Activated CD8-positive, alpha-beta T cell treated with anti-CD3 and anti-CD28 coated beads, Interleukin-2, amount 10 ng/mL, durations not matched to agents 7 days and 5 days (primary cell): ENCODE measurements around the gene SLIT3. TPM values are rescaled to one million over a fixed set of nuclear protein-coding genes. Genes with fewer than 3 reads are reported as not detected.

ENCODE experiments used
- ATAC-seq: fragments of 150-1000 bp; cut with Tn5 transposase; one replicate; pipeline ENCODE4 v1.10.0; 2021; ENCODE audit warnings: moderate library complexity
- CTCF ChIA-PET: fragments of 350-600 bp; sonication (Branson Sonifier 250); formaldehyde crosslinking; loops from one replicate; lab custom pipeline; 2021; ENCODE audit warnings: antibody characterized with exemption; lab: Charles Lee
- POLR2A ChIA-PET: fragments of 350-600 bp; sonication (Branson Sonifier 250); formaldehyde crosslinking; loops from one replicate; lab custom pipeline; 2021; ENCODE audit warnings: antibody characterized with exemption; lab: Charles Lee
- DNase-seq: peaks from one replicate; pipeline ENCODE4 v3.0.0-alpha.2; 2020
- H3K27ac Mint-ChIP-seq: one replicate; pipeline ENCODE4 v1.8.0; 2021; ENCODE audit warnings: mild to moderate bottlenecking, mixed read lengths
- H3K27me3 Mint-ChIP-seq: one replicate; pipeline ENCODE4 v1.8.0; 2021; ENCODE audit warnings: low read depth, mixed read lengths
- H3K36me3 Mint-ChIP-seq: one replicate; pipeline ENCODE4 v1.8.0; 2021; ENCODE audit warnings: low read depth, mixed read lengths
- H3K4me1 Mint-ChIP-seq: one replicate; pipeline ENCODE4 v1.8.0; 2021; ENCODE audit warnings: low read depth, mixed read lengths
- H3K4me3 Mint-ChIP-seq: one replicate; pipeline ENCODE4 v1.8.0; 2021; ENCODE audit warnings: mild to moderate bottlenecking, mixed read lengths
- H3K9me3 Mint-ChIP-seq: one replicate; pipeline ENCODE4 v1.8.0; 2022; ENCODE audit warnings: mixed read lengths; ENCODE audit not compliant: insufficient read depth
- total RNA-seq, 2 experiments: library from RNA; stranded (reverse); gene quantifications; one replicate each; pipeline ENCODE4 v1.2.3, GENCODE V29; 2021

Gene SLIT3
- total RNA-seq, 2 experiments from 2014 or later: not detected

DNA sequence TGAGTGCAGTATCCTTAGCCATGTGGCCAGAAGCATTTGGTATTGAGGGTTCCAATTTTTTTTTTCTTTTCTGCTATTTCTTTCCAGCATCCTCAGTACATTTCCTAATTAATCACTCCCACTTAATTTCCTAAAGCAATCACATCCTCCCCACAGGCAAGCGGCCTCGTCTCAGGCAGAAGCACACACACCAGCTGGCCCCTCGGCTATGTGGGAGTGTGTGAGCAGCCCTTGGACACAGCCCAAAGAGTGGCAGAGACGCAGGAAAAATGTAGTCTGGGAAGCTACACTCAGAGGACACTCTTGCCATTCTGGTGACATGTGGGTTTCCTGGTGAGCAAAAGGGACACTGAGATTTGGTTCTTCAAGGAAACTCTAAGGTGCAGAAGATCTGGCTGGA lies 20.7 kb downstream of the SLIT3 start:
- no peak for DNase-seq
- POLR2A ChIA-PET: no interaction called here
- ATAC-seq: no peak
- Mint-ChIP-seq H3K36me3 (no peaks in the 10 kb centered on the region), H3K27ac (no peak overlapping the region), H3K27me3 (no peaks in the 10 kb centered on the region), H3K4me1 (no peaks in the 10 kb centered on the region), H3K9me3 (no peaks in the 10 kb centered on the region), H3K4me3 (no peak overlapping the region)
- CTCF ChIA-PET: no interaction called here

DNA sequence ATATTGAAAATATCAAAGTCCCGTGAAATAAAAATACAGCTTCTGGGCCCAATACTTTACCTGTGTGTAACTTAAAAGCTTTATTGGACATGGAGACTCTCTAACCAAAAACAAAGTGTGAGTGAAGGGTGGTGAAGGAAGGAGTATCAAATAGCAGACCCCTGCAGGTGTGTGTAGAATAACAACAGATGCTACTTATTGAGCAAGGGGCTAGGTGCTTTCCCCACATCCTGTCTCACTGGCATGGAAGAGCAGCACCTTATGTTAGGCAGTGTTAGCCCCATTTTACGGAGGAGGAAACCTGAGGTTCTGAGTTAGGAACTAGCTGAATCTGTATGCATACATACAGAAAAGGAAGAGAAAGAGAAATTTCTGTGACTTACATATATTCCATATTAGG lies 21.8 kb downstream of the SLIT3 start:
- Mint-ChIP-seq H3K4me3 (no peak overlapping the region), H3K27ac (no peak overlapping the region), H3K9me3 (no peaks in the 10 kb centered on the region), H3K36me3 (no peaks in the 10 kb centered on the region), H3K4me1 (no peaks in the 10 kb centered on the region), H3K27me3 (no peaks in the 10 kb centered on the region)
- CTCF ChIA-PET: no interaction called here
- ATAC-seq: no peak
- no peak for DNase-seq
- POLR2A ChIA-PET: no interaction called here

DNA sequence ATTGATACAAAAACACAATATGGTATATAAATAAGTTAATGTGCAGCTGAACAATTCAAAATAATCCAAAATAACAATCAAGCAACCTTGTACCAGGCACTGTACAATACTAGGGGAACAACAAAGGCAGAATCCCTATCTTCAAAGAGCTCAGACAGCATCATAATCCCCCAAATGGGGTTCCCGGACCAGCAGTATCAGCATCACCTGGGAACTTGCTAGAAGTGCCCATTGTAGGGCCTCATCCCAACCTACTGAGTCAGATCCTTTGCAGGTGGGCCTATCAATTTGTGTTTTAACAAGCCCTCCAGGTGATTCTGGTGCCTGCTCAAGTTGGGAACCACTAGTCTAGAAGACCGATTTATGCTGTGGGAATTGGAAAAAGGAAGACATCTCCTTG lies 27.1 kb downstream of the SLIT3 start:
- H3K4me3 Mint-ChIP-seq: no peak overlapping the region
- H3K9me3 Mint-ChIP-seq: no peaks in the 10 kb centered on the region
- H3K36me3 Mint-ChIP-seq: no peaks in the 10 kb centered on the region
- no peaks in the 10 kb centered on the region for H3K27me3 Mint-ChIP-seq
- CTCF ChIA-PET: no interaction called here
- no peak overlapping the region for H3K27ac Mint-ChIP-seq
- ATAC-seq (no peak), DNase-seq (no peak)
- no peaks in the 10 kb centered on the region for H3K4me1 Mint-ChIP-seq
- POLR2A ChIA-PET: no interaction called here

DNA sequence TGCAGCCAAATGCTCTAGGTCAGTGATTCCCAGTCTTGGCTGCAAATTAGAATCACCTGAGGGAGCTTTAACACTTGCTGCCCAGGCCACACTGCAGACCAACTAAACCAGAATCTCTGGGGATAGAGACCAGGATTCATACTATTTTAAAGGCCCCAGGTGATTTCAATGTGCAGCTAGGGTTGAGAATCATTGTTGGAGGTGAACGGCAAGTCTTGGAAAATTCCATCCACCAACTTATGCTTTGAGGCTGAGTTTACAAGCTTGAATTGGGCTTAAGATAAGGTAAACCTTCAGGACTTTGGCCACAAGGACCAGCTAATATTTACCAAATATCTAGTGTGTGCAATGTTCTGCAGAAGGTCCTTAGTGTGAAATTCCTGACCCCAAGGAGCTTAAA lies 27.5 kb downstream of the SLIT3 start:
- Mint-ChIP-seq H3K4me3 (no peak overlapping the region), H3K36me3 (no peaks in the 10 kb centered on the region), H3K9me3 (no peaks in the 10 kb centered on the region), H3K4me1 (no peaks in the 10 kb centered on the region), H3K27me3 (no peaks in the 10 kb centered on the region), H3K27ac (no peak overlapping the region)
- POLR2A ChIA-PET: no interaction called here
- ATAC-seq: no peak
- no peak for DNase-seq
- CTCF ChIA-PET: no interaction called here

DNA sequence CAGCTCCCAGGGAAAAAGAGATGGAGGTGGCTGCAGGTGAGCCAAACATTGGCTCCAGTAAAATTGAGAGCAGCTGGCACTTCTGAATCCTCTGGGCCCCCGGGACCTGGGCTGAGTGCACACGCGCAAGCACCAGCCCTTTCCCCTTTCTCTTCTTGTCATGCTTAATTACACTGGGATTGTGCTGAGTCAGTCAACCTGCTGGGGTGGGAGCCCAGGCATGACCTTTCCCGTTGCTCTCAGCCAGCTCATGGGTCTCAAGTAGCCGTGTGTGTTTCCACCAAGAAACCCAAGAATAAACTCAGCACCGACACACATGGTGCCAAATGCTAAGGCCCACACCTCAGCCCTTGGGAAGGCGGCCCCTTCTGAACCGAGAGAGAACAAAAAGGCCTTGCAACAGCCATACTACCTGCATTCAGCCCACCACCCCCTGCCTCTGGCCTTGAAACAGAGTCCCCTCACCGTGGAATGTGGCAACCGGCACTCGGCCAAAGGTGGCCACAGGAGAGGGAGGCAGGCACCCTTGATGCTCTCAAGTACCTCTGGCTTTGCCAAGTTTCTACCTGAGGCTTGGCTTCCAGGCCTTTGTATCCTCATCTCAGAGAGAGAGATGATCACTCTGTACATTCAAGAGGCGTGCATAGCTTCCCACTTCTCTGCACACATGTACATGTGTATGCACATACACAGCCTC lies 28.1 kb downstream of the SLIT3 start:
- Mint-ChIP-seq H3K4me1 (no peaks in the 10 kb centered on the region), H3K27me3 (no peaks in the 10 kb centered on the region), H3K27ac (no peak overlapping the region), H3K9me3 (no peaks in the 10 kb centered on the region), H3K4me3 (no peak overlapping the region), H3K36me3 (no peaks in the 10 kb centered on the region)
- POLR2A ChIA-PET: no interaction called here
- DNase-seq (no peak), ATAC-seq (no peak)
- CTCF ChIA-PET: no interaction called here

DNA sequence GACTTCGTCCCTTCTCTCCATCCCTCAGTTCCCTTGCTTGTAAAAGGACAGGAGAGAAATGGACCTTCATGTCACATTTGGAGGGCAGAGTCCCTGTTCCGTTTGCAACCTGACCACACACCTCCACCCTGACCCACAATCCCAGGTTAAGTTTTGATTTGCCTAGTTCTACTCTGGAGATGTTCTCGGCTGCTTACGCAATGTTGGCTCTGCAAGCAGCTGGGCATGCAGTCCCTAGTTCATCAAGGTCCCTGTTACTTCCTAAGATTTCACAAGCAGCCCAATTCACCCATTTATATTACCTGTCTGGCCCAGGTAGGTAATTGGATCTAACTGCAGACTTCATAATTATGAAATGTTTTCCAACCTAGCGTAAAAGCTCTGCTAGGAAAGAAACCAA lies 28.8 kb downstream of the SLIT3 start:
- ATAC-seq (no peak), DNase-seq (no peak)
- no peaks in the 10 kb centered on the region for H3K4me1 Mint-ChIP-seq
- no peaks in the 10 kb centered on the region for H3K27me3 Mint-ChIP-seq
- no peaks in the 10 kb centered on the region for H3K9me3 Mint-ChIP-seq
- no peaks in the 10 kb centered on the region for H3K36me3 Mint-ChIP-seq
- POLR2A ChIA-PET: no interaction called here
- no peak overlapping the region for H3K27ac Mint-ChIP-seq
- H3K4me3 Mint-ChIP-seq: no peak overlapping the region
- CTCF ChIA-PET: no interaction called here

DNA sequence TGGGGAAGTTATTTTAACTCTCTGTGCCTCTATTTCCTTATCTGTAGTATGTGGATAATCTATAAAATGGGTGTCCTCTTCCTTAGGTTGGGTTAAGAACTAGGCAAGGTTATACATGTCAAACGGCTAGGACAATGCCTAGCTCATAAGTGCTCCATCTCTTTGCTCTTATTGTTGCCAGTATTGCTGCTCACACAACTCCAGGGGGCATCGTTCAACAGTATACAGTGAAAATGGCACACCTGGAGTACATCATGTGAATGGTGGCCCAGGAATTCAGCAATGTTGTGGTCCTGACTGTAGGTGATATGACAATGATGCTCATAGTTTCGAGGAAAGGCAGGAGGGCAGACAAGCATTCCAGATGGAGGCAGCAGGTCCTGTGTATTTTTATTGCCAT lies 30.1 kb downstream of the SLIT3 start:
- no peak for ATAC-seq
- CTCF ChIA-PET: interaction anchor here (1.3 kb wide), 1 partner anchor 31 kb away, joined by 3 read pairs; no protein-coding TSS in a partner anchor
- H3K36me3 Mint-ChIP-seq: no peaks in the 10 kb centered on the region
- no peaks in the 10 kb centered on the region for H3K4me1 Mint-ChIP-seq
- H3K27me3 Mint-ChIP-seq: no peaks in the 10 kb centered on the region
- POLR2A ChIA-PET: no interaction called here
- H3K9me3 Mint-ChIP-seq: no peaks in the 10 kb centered on the region
- no peak for DNase-seq
- H3K4me3 Mint-ChIP-seq: no peak overlapping the region
- H3K27ac Mint-ChIP-seq: no peak overlapping the region

DNA sequence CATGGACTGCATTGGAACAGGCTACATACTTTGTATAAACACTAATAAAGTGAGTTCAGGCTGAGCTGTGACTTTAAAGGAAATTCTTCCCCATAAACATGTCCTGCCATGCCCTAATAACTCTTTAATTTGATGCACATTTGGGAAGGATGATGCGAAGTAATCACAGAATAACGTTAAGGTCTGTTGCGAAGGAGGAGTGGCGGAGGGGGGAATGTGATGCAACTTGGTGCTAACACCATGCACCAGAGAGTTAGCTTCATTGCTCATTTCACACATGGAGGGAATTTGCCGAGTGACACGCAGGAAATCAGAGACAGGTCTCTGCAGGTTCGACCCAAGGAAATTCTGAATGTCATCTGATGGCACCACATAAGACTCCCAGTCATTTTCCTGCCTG lies 32.9 kb downstream of the SLIT3 start:
- Mint-ChIP-seq H3K27ac (no peak overlapping the region), H3K9me3 (no peaks in the 10 kb centered on the region), H3K36me3 (no peaks in the 10 kb centered on the region), H3K4me3 (no peak overlapping the region), H3K27me3 (no peaks in the 10 kb centered on the region), H3K4me1 (no peaks in the 10 kb centered on the region)
- POLR2A ChIA-PET: no interaction called here
- ATAC-seq (no peak), DNase-seq (no peak)
- CTCF ChIA-PET: no interaction called here

DNA sequence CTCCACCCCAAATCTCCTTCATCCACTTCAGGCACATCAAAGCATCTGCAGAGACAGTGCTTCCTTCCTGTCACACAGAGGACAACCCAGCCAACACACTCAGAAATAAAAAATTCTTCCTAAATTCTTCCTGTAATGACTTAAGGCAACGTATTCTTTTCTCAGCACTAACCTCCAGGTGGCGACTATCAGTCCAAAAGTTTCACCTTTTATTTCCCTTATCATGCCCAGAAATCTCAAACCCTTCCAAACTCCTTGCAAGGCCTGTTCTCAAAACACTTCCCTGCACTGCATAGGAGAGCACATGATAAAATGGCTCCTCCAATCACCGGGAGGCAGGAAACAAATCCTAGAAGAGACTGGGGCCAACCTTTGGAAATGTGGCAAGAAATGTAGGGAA lies 35.1 kb downstream of the SLIT3 start:
- Mint-ChIP-seq H3K27me3 (no peaks in the 10 kb centered on the region), H3K4me1 (no peaks in the 10 kb centered on the region), H3K36me3 (no peaks in the 10 kb centered on the region), H3K4me3 (no peak overlapping the region), H3K27ac (no peak overlapping the region), H3K9me3 (no peaks in the 10 kb centered on the region)
- ChIA-PET CTCF (no interaction called here), POLR2A (no interaction called here)
- ATAC-seq (no peak), DNase-seq (no peak)

DNA sequence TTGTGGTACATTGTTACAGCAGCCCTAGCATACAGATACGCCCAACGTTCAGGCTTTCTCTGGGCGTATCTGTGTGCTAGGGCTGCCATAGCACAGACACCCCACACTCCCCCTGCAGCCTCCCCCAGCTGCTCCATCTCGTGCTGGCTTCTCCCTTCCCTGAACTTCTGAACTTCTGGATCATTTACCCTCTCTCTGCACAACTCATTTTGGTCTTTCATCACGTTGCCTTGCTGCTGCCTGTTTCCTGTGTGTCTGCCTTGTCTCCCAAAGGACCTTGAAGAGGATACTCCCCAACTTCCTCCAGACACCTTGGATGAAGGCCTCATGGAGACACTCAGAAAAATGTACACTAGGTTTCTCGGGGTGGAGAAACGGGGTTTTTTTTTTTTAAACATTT lies 37.3 kb downstream of the SLIT3 start:
- Mint-ChIP-seq H3K4me3 (no peak overlapping the region), H3K27ac (no peak overlapping the region), H3K27me3 (no peaks in the 10 kb centered on the region), H3K9me3 (no peaks in the 10 kb centered on the region), H3K4me1 (no peaks in the 10 kb centered on the region), H3K36me3 (no peaks in the 10 kb centered on the region)
- ChIA-PET POLR2A (no interaction called here), CTCF (no interaction called here)
- ATAC-seq (no peak), DNase-seq (no peak)

DNA sequence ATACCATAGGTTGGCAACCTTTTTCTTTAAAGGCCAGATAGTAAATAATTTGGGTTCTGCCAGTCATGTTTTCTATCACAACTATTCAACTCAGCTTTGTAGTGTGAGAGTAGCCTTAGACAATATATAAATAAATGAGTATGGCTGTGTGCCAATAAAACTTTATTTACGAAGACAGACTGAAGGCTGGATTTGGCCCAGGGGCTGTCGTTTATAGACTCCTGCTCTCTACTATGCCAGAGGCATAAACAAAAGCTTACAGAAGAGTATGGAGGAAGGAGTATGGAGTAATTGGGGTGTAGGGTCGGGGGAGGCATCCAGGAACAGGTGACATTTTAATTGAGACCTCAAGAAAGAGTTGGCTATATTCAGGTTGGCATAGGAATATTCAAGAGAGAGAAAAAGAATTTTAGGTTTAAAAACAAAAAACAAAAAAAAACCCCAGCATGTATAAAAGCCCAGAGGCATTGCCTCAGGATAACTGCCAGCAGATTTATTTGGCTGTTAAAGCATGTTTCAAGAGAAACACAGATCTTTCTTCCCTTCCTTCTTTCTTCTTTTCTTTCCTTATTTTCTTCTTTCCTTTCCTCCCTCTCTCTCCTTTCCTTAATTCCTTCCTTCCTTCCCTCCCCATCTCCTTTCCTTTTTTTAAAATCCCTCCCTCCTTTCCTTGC lies 39.9 kb downstream of the SLIT3 start:
- H3K4me1 Mint-ChIP-seq: no peaks in the 10 kb centered on the region
- POLR2A ChIA-PET: no interaction called here
- H3K27ac Mint-ChIP-seq: no peak overlapping the region
- ATAC-seq (no peak), DNase-seq (no peak)
- no peaks in the 10 kb centered on the region for H3K9me3 Mint-ChIP-seq
- CTCF ChIA-PET: no interaction called here
- H3K4me3 Mint-ChIP-seq: no peak overlapping the region
- H3K36me3 Mint-ChIP-seq: no peaks in the 10 kb centered on the region
- no peaks in the 10 kb centered on the region for H3K27me3 Mint-ChIP-seq

DNA sequence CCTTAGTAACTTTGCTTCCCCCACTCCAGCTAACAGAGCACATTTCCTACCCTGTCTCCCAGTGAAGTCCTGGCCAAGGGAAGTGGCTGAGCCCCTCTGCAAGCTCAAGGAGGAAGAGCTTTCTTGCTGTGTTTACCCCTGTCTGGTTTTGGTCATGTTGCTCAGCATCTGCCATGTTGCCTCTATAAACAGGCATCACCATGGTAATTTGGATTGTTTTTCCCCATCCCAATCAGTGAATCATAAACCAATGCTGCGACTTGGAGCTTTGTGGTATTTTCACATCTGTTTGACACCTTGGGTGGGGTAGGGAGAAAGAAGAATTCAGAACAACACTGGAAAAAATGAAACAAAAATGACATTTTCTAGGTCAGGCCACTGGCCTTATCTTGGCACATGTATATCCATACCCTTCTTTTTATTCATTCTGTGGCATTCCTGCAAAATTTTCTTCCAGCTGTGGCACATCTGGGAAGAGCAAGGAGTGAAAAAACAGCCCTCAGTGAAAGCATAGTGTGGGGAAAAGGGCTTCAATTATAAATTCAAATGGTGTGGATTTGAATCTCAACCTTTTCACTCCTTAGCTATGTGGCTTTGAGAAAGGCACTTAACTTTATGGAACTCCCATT lies 42.5 kb downstream of the SLIT3 start:
- CTCF ChIA-PET: no interaction called here
- Mint-ChIP-seq H3K9me3 (no peaks in the 10 kb centered on the region), H3K4me1 (no peaks in the 10 kb centered on the region), H3K27ac (no peak overlapping the region), H3K27me3 (no peaks in the 10 kb centered on the region), H3K36me3 (no peaks in the 10 kb centered on the region), H3K4me3 (no peak overlapping the region)
- POLR2A ChIA-PET: interaction anchor here (0.7 kb wide), 1 partner anchor 299 kb away, joined by 3 read pairs; no protein-coding TSS in a partner anchor
- DNase-seq: no peak
- no peak for ATAC-seq
